Placental epithelial cell (primary cell): ENCODE measurements around the gene CD248. TPM values are rescaled to one million over a fixed set of nuclear protein-coding genes. Genes with fewer than 3 reads are reported as not detected.

Experiments
- total RNA-seq: library from RNA; depleted of rRNA; stranded (reverse); fragments of >200 nt; gene quantifications from 2 replicates; pipeline ENCODE4 v1.2.3, GENCODE V29; 2012

The CD248 gene, protein sequence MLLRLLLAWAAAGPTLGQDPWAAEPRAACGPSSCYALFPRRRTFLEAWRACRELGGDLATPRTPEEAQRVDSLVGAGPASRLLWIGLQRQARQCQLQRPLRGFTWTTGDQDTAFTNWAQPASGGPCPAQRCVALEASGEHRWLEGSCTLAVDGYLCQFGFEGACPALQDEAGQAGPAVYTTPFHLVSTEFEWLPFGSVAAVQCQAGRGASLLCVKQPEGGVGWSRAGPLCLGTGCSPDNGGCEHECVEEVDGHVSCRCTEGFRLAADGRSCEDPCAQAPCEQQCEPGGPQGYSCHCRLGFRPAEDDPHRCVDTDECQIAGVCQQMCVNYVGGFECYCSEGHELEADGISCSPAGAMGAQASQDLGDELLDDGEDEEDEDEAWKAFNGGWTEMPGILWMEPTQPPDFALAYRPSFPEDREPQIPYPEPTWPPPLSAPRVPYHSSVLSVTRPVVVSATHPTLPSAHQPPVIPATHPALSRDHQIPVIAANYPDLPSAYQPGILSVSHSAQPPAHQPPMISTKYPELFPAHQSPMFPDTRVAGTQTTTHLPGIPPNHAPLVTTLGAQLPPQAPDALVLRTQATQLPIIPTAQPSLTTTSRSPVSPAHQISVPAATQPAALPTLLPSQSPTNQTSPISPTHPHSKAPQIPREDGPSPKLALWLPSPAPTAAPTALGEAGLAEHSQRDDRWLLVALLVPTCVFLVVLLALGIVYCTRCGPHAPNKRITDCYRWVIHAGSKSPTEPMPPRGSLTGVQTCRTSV
- total RNA-seq, result 53.7 and 73.0 TPM in 2 replicates

DNA sequence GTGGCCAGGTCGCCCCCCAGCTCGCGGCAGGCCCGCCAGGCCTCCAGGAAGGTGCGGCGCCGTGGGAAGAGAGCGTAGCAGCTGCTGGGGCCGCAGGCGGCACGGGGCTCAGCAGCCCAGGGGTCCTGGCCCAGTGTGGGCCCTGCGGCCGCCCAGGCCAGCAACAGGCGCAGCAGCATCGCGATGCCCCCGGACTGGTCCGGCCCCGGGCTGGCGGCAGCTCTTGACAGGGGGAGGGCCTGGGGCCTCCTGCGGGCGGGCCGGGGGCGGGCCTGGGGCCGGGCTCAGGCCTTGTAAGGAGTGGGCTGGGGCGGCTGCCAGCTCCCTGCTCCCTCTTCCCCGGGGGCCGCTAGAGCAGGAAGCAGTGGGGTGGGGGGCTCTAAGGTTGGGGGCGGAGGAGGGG, at the start of gene CD248:
Gene CD248, minus strand, starts transcription at position 196 of the 403 bp plus-strand sequence. Its CDS starts 17 bp downstream, at position 179.

DNA sequence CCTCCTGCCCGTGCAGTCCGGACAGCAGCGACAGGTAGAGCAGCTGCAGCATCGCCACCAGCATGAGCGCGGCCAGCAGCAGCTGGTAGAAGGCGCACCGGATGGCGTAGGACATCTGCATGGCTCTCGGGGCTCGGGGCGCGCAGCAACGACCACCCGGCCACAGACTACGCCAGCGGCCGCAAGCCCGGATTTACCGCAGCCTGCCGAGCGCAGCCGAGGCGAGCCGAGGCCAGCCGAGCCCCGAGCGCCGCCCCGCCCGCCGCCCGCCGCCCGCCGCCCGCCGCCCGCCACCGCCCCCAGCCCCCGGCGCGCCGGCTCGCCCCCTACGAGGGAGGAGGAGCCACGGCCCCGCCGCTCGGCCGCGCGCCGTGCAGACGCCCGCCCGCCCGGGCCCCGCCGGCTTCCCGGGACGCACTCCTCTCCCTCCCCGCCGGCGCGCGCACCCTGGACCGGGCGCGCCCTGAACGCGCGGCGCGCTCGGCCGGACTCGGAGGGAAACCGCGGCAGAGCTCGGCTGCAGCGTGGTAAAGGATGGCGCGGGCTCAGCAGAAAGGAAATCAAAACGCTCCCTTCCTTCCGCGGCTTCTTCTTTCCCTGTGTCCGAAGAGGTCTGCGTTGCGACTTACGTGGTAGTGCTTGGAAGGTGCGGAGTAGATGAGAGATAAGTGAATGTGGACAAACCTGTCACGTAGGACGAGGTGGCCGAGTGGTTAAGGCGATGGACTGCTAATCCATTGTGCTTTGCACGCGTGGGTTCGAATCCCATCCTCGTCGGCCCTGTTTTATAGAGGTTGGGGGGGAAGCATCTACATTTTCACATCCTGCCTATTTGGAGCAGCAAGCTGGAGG, 30.8 kb upstream of the CD248 start, which contains the start of gene B4GAT1:
Gene B4GAT1, minus strand, starts transcription at position 205 of the 852 bp plus-strand sequence. Its CDS starts 84 bp downstream, at position 121.

GRCh38 chr11:66344550-66345315, 27.9 kb upstream of the CD248 start, which contains the start of gene BRMS1:
BRMS1 (minus strand) TSS chr11:66345104; CDS start chr11:66342234, 2,870 bp downstream.

GRCh38 chr11:66336234-66337102, 19.6 kb upstream of the CD248 start, which contains the start of gene RIN1:
RIN1 (minus strand) TSS chr11:66336434; CDS start chr11:66336402, 32 bp downstream.

DNA sequence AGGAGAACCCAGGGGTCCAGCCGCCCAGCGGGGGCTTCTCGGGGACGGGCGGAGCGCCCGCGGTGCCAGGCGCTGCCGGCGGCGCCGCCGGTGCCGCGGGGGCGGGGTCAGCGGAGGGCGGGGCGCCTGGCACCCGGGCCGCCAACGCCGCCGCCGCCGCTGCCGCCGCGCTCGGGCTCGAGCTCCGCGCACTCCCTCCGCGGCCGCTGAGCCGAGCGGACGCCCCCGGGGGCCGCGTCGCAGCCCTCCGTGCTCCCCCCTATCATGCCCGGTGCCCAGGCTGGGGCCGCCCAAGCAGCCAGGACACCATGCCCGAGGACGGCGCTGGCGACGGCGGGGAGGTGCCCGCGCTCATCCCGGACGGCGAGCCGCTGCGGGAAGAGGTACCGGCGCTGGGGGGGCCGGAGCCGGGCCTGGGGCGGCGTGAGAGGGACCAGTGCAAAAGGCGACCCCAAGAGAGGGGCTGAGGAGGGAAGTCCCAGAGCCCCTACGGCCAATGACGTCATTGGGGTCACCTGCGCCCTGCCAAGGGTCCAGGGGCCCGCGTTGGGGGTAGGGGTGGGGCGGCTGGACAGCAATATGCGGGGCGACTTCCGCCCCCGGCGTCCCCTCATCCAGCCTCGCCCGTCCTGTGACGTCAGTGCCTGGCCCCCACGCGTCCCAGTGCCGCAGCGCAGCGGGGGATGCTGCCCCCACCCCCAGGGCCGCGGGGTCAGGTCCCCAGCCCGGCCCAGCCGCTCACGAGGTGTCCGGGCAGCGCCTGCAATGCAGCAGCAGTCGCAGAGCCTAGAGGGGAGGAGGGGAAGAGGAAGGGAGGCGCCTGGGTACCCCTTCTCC, 24.9 kb downstream of the CD248 start, which contains the start of gene TMEM151A:
Gene TMEM151A, plus strand, starts transcription at position 189 of the 837 bp plus-strand sequence. Its CDS starts 120 bp downstream, at position 309.

DNA sequence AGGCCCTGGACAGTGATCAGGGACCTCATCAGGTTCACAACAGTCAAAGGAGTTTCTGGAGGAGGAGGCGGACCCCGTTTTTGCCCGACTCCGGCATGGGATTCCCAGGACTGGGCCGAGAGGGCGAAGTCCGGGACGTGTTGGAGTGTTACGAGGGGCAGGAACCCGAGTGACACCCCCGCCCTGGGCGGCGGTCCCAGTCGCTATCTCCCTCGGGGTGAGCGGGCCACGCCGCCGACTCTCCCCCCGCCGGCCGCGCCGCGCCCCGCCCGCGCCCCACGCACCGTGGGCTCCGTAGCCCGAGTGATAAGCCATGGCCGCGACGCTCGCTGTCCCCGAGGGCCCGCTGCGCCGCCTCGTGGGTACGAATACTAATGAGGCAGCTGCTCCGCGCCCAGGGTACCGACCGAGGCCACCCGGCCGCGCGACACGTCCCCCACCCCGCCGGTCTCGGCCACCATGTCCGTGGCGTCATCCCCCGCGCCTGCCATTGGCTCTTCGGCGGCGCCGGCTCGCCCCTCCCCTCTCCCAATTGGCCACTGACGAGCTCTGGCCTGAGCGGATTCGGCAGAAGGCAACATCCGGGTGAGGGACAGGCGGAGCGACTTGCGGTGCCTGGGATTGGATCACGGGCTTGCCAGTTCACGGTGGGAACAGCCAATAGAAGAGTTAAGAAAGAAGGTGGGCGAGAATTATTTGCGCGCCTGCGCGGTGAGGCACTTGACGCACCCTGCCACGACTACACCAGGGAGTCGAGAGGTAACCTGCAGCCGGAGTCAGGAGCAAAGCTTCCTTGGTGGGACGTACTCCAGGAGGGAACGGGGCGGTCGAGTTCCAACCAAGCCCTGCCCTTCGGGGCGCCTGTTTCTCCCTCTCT, 27.9 kb downstream of the CD248 start, which contains the start of gene YIF1A:
Gene YIF1A, minus strand, starts transcription at position 473 of the 877 bp plus-strand sequence. Its CDS starts 158 bp downstream, at position 315.

GRCh38 chr11:66277471-66278362, 39.1 kb downstream of the CD248 start, which contains the start of gene CNIH2:
CNIH2 (plus strand) TSS chr11:66278175; CDS start chr11:66278457, 282 bp downstream.

GRCh38 chr11:66268244-66268951, 48.4 kb downstream of the CD248 start, which contains the start of gene RAB1B:
RAB1B (plus strand) TSS chr11:66268639; CDS start chr11:66268680, 41 bp downstream.

Other genes starting within 250 kb of the CD248 start
- gene PACS1, start 246.8 kb downstream of the CD248 start, total RNA-seq, result 40.8 and 50.6 TPM in 2 replicates
- gene KLC2, start 59.3 kb downstream of the CD248 start, total RNA-seq, result 23.4 and 25.1 TPM in 2 replicates
- 75.4 and 129 TPM in 2 replicates for gene RAB1B, start 48.4 kb downstream of the CD248 start, total RNA-seq
- gene CNIH2, start 38.9 kb downstream of the CD248 start, total RNA-seq, result 0.87 and 2.4 TPM in 2 replicates
- gene YIF1A, start 27.9 kb downstream of the CD248 start, total RNA-seq, result 180 and 245 TPM in 2 replicates
- gene TMEM151A, start 25.1 kb downstream of the CD248 start, total RNA-seq, result under 0.01 TPM in 1 of 2 replicates, not detected in the other
- gene RIN1, start 19.4 kb upstream of the CD248 start, total RNA-seq, result 31.7 and 40.4 TPM in 2 replicates
- 31.4 and 56.2 TPM in 2 replicates for gene BRMS1, start 28.1 kb upstream of the CD248 start, total RNA-seq
- gene B4GAT1, start 30.6 kb upstream of the CD248 start, total RNA-seq, result 17.2 and 22.8 TPM in 2 replicates
- gene SLC29A2, start 54.7 kb upstream of the CD248 start, total RNA-seq, result 0.39 and 0.76 TPM in 2 replicates
- not detected in 2 replicates for gene NPAS4, start 104.0 kb upstream of the CD248 start, total RNA-seq
- 24.7 and 30.1 TPM in 2 replicates for gene MRPL11, start 121.8 kb upstream of the CD248 start, total RNA-seq
- 12.0 and 14.9 TPM in 2 replicates for gene PELI3, start 149.9 kb upstream of the CD248 start, total RNA-seq
- gene DPP3, start 163.4 kb upstream of the CD248 start, total RNA-seq, result 53.0 and 79.3 TPM in 2 replicates
- gene BBS1, start 193.6 kb upstream of the CD248 start, total RNA-seq, result 43.4 and 55.0 TPM in 2 replicates
- gene ZDHHC24, start 229.0 kb upstream of the CD248 start, total RNA-seq, result 10.2 and 14.0 TPM in 2 replicates
- not detected in 2 replicates for gene ACTN3, start 229.9 kb upstream of the CD248 start, total RNA-seq